NT2/D1 (cell line): Measurements from ENCODE around the gene COL21A1.

ENCODE experiments used
- SUZ12 ChIP-seq: IDR thresholded peaks from 2 replicates; pipeline ENCODE4 v1.6.1; 2011; ENCODE audit not compliant: insufficient read length, insufficient read depth; ENCODE audit errors: extremely low read depth
- ZNF274 ChIP-seq: IDR thresholded peaks from 2 replicates; pipeline ENCODE4 v1.6.1; 2011; ENCODE audit warnings: mild to moderate bottlenecking, low read depth, low read length

DNA sequence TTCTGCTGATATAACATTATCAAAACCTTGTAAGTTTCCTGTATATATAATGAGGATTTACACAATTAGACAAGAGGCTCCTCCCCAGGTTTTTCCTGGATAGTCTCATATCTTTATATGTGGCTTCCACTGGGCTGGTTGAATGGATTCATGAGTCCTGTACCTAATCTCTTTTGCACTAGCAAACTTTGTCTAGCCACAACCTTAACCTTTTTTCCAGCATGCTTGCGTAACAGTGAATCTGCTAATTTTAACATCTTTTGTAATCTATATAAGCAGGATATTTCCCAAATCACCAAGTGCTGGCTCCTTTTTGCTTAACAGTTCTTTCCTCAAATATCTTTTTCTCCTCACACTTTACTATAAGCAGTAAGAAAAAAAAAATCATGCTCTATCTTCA, 153.6 kb downstream of the COL21A1 start:
- TF ChIP-seq ZNF274 (no peak), SUZ12 (no peak)
